ENCODE data around the gene XCR1. TPM values are rescaled to one million over a fixed set of nuclear protein-coding genes. Genes with fewer than 3 reads are reported as not detected.

Gene XCR1
- total and polyA plus RNA-seq, 9 of the 15 experiments (the other 6 are each of a cell fraction or from before 2014, with no cell fraction given), result not detected

- TF ChIP-seq REST (IDR thresholded peaks at IDR 0.05; ENCODE audit: borderline replicate concordance) (peak; percentile 39; the same call in 1 of the 2 replicates), REST (CRISPR knock-in tag; IDR thresholded peaks at IDR 0.05; ENCODE audit: low read depth) (no peak), LCOR (CRISPR knock-in tag; IDR thresholded peaks at IDR 0.05) (no peak), RAD21 (CRISPR knock-in tag; conservative IDR thresholded peaks at IDR 0.05 in 1 of 2, IDR thresholded peaks at IDR 0.05 in 1 of 2) (peak; percentile 77 to 80)
Measured at GRCh38 chr3:46076606-46077005, 49.3 kb upstream of the XCR1 start (continued).

Measured in K562 (cell line).